Medulla oblongata (tissue), 1 donor: ENCODE data around the gene COL6A6.
A peak's percentile ranks its signal among the peaks of the same experiment; 100 is the strongest.

Experiments used
- DNase-seq: peaks from one replicate; pipeline ENCODE4 v3.0.0-alpha.2; 2015; ENCODE audit errors: extremely low spot score

The COL6A6 gene

GRCh38 chr3:130516645-130517512 is at the start of gene COL6A6:
Gene COL6A6 (plus strand): TSS chr3:130517177. CDS start chr3:130560365, 43,188 bp downstream.
- no peak for DNase-seq

GRCh38 chr3:130468311-130468710 is 48.7 kb upstream of the COL6A6 start:
- DNase-seq = no peak

DNA sequence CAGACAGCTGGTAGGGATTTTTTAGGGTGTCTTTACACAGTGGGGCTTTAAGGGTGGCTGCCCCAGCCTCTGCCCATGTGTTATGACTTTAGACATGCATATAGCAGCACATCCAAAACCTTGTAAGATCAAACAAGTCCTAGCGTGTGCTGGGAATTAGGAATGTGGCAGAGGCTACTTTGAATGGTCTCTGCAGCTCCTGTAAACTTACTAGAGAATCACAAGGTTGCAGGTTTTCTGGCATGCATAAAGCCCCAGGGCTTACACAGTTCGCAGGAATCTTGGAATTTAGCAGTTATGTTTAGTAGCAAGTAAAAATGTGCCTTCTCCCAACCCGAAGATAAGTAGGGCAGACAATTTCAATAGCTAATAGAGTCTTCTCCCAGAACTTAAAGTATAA is 46.9 kb upstream of the COL6A6 start:
- DNase-seq = no peak

- no peak for DNase-seq
Measured at GRCh38 chr3:130473416-130473815, 43.6 kb upstream of the COL6A6 start.

GRCh38 chr3:130480736-130481135 is 36.2 kb upstream of the COL6A6 start:
- peak; percentile 8 for DNase-seq

GRCh38 chr3:130488288-130488687 is 28.7 kb upstream of the COL6A6 start:
- no peak for DNase-seq

- DNase-seq = no peak
Measured at GRCh38 chr3:130488769-130489450, 28.1 kb upstream of the COL6A6 start.

- DNase-seq = no peak
Measured at GRCh38 chr3:130490241-130490640, 26.7 kb upstream of the COL6A6 start.

GRCh38 chr3:130491431-130491830 is 25.5 kb upstream of the COL6A6 start:
- no peak for DNase-seq

- no peak for DNase-seq
Measured at GRCh38 chr3:130504701-130505100, 12.3 kb upstream of the COL6A6 start.

- DNase-seq = no peak
Measured at GRCh38 chr3:130506031-130506430, 10.9 kb upstream of the COL6A6 start.

DNA sequence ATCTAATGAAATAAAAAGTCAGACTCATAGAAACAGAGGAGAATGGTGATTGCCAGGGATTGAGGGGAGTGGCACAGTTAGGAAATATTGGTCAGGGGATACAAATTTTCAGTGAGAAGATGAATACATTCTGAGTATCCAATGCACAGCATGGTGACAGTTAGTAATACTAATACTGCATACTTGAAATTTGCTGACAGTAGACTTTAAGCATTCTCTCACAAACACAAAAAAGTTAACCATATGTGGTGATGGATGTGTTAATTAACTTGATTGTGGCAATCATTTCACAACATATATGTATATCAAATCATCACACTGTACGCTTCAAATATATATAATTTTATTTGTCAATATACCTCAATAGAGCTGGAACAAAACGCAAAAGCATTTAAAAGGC is 9.2 kb upstream of the COL6A6 start:
- DNase-seq = no peak

GRCh38 chr3:130509008-130509407 is 8.0 kb upstream of the COL6A6 start:
- no peak for DNase-seq

- DNase-seq = no peak
Measured at GRCh38 chr3:130514681-130515080, 2.3 kb upstream of the COL6A6 start.

DNA sequence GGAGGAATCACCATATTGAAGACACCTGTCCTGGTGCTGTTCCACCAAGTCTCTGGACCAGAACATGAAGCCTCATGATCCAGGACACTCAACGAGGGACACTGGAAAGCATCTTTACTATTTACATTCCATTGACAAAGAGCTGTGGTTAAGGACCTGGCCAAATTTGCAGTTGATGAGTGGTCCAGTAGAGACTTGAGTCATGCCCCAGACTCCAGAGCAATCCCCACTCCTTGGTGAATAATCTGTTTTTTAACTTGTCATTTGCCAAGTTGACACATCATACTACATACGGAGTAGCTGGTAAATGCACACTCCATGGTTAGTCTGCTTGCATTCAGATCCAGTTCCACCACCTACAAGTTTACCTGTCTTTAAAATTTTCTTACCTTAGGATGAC is 1.2 kb upstream of the COL6A6 start:
- no peak for DNase-seq

DNA sequence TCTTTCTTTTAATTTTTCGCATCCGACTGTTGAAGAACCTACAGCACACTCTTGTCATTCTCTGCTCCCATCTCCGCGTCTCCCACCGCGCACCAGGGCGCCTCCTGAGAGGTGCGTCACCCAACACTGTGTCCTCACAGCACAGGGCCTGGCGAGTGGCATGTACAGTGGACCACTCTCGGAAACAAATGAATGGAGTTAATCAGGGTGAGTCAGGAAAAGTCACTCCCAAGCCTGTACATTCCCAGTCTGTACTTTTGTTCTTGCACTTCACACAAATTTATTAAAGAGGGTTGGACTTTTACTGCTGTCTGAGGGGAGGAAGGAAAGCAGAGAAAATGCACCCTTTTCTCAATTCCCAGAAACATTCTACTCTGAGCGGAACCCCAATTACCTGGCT is 625 bp downstream of the COL6A6 start:
- no peak for DNase-seq

DNA sequence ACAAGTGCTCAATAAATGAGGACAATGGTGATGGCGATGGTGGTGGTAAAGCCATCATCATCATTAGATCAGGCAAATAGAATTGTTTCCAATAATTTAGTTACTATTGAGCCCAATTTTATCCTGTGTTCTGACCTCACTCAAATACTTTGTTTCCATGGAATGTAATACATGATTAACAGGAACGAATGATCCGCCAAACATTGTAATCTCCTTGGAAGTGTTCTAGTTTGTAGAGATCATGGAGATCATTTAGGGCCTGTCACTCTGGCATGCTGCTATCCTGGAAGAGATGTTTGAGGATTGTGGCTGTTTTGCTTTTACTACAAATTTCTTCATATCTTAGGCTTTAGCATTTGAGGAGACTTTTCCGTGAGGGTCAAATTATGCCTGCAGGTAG is 2.8 kb downstream of the COL6A6 start:
- no peak for DNase-seq

DNA sequence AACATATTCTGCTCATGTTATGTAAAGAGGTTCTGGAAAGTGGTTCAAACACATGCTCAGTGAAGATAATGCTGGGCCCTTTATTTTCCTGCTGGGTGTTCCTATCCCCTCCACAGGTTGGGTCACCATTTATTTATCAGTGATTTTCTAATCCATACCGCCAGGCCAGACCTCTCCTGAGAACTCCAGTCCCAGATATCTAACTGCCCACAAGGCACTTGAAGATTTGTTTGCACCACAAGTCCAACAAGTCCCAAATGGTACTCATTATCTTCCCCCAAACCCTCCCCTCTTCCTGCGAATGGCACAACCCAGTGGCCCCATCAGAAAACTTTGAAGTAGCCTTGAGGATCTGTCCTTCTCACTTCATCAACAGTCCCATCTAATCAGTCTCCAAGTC is 5.4 kb downstream of the COL6A6 start:
- DNase-seq = no peak

DNA sequence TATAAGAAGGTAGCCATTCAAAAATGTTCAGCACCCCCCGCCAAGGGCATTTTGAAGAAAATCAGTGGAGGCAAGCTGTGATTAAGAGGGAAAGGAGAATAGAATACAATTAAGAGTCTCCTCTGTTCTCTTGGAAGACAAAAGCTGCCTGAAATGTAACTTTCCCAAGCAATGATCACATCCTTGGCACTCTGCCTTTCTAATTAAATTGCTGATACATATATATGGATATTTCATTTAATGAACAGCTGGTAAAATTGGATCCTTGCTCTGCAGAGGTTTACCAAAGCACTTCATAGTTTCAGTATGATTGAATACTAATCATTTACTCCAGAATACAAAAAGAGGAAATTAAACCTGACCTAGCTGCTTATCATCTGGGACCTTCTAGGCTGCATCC is 10.4 kb downstream of the COL6A6 start:
- DNase-seq = no peak

DNA sequence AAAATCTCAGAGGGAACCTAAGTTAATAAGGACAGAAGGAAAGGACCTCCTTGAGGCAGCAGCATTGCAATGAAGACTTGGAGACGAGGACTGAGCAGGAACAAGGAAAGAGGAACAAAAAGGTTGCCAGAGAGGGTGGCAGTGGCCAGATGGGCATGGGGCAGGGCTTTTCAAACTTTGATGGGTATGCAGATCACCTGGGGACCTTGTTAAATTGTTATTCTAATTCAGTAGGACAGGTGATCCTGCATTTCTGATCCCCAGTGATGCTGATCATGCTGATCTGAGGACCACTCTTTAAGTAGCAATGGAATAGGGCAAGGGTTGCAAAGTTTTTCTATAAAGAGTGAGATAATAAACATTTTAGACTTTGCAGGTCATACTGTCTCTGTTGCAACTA is 11.1 kb downstream of the COL6A6 start:
- no peak for DNase-seq

DNA sequence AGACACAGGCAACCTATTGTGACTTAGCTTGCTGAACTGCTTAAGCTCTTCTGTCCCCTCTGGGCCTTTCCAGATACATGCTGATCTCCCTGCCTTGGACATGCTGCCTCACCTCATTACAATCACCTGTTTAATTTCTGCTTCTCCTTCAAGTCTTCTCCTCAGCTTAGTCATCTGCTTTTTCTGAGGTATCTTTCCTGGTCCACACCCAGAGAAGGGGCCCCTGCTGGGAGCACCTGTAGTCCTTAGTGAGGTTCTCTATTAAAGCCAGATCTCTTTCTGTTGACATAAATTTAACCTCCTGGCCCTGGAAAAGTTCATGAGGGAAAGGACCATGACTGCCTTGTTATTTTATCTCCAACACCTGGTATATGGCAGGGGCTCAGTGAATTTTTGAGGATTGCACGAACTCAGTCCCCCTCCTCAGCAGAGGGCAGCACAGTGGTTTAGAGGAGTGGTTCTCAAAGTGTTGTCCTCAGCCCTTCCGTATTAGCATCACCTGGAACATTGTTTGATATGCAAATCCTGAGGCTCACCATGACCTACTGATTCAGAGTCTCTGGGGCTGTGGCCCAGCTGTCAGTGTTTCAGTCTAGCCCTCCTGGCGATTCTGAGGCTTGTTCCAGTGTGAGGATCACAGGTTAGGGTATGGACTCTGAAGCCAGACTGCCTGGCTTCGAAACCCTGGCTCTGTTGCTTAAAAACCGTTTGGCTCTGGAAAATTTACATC is 12.7 kb downstream of the COL6A6 start:
- DNase-seq = no peak

DNA sequence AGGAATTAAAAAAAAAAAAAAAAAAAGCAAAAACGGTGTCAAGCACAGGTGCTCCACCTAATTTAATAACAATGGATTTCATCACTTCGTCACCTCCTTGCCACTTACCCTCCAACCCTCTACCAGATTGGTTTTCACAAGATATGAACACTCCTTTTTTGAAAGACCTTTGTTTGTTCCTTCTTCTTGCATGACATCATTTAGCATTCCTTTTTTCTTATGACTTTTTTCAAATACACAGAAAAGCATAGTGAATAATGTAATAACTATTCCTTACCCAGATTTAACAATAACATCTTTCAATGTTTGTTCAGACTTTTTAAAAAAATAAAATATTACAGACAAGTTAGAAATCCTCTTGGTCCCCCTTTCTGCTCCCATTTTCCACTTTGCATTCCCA is 16.3 kb downstream of the COL6A6 start:
- DNase-seq = no peak
